ENCODE measurements around the gene NPY2R.

The NPY2R gene

DNA sequence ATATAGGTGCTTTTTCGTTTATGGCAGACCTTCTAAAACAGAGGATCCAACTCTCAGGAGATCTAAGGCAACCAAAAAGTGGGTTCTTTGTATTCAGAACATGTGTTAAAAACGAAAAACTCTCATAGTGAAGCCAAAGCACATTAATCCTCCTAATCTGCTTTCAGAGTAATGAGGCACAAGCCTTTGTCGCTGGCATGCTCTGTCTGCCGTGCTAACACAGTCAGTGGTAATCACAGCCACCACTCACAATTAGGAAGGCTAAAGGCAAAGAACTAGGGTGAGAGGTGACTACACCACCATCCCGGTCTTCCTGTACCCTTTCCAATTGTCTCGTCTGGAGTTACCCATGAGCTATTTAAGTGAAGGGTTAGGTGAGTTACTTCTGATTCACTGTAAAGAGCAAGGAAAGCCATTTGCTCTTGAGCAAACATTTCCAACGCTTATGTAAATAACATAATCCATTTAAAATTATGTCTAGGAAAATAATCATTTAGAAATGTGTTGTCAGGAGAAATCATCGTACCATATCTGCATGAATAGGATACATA, 40.7 kb downstream of the NPY2R start:
- peak; percentile 4 for DNase-seq

DNA sequence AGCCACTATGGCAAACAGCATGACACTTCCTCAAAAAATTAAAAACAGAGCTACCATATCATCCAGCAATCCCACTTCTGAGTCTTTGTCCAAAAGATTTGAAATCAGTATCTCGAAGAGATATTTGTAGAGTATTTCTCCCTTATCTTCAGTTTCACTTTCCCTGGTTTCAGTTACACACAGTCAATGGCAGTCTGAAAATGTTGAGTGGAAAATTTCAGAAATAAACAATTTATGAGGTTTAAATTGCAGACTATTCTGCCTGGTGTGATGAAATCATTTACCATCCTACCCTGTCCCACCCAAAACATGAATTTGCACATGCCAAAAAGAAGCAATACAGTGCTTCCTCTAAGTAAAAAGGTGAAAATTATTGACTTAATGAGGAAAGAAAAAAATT, 43.9 kb downstream of the NPY2R start:
- DNase-seq, result no peak

DNA sequence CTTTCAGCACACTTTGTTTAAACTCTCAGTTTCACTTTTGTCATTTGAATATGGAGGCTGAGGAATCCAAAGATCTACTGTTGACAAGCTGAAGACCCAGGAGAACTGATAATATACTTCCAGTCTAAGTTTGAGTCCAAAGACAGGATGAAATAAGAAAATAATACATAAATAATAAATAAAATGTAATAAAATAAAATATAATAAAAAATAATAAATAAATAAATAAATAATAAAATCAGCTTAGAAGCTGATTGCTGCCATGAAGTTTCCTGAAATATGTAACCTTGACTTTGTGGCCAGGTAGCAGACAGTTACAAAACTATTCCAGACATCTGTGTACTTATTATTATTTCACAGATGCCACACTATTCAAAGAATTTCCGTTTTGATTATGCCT, 55.0 kb downstream of the NPY2R start:
- DNase-seq, result no peak

DNA sequence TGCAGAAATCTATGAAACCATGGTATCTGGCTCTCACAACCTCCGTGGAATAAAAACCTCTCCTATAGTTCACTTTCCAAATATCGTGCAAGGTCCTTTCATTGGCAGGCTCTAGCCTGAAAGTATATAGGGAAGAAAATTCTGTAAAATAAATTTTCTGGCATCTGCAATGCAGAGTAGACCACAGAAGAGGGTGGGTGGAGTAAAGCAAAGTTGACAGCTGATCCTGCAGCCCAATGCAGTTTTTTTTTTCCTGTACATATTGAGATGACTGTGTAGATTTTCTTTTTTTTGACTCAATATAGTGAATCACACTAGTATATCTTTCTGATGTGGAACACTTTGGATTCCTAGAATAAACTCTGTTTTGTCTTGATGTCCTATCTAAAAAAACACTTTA, 56.7 kb downstream of the NPY2R start:
- no peak for DNase-seq

Measured in NCI-H748 treated with DMSO at 0.1 percent for 48 hours (cell line).